Measurements from ENCODE around the gene HSF5. TPM values are rescaled to one million over a fixed set of nuclear protein-coding genes. Genes with fewer than 3 reads are reported as not detected.

The HSF5 gene
- polyA plus RNA-seq, 1 experiment: not detected

DNA sequence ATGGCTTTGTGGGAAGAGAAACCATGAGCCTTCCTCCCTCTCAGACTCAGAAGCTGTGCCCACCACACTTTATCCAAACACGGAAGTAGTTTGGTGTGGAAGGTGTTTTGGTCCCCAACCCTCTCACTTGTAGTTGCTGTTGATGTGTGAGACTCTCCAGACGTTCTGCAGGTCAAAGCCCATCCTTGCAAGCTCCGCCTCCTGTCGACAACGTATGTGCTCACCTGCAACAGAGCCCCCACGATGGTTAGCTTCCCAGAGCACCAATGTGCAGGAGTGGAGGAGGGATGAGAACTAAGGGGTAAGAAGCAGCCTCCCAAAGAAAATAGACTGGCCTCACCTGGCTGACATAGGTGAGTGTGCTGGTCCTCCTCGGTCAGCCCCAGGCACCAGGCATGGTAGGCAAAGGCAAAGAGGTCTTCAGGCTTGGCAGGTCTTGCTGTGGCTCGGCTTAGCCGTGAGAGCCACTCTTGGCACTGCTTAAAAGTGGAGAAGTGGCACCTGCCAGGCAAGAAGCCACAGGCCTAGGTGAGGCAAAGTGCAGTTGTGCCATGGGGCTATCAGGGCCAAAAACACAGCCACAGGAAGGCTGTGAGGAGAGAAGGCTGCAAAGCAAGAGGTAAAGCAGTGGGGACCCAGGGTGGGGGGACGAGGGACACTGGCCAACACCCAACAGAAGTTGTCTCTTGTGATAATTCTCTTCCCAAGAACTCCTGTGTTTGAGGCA lies 20.3 kb upstream of the HSF5 start:
- TF ChIP-seq, protein P1, sequence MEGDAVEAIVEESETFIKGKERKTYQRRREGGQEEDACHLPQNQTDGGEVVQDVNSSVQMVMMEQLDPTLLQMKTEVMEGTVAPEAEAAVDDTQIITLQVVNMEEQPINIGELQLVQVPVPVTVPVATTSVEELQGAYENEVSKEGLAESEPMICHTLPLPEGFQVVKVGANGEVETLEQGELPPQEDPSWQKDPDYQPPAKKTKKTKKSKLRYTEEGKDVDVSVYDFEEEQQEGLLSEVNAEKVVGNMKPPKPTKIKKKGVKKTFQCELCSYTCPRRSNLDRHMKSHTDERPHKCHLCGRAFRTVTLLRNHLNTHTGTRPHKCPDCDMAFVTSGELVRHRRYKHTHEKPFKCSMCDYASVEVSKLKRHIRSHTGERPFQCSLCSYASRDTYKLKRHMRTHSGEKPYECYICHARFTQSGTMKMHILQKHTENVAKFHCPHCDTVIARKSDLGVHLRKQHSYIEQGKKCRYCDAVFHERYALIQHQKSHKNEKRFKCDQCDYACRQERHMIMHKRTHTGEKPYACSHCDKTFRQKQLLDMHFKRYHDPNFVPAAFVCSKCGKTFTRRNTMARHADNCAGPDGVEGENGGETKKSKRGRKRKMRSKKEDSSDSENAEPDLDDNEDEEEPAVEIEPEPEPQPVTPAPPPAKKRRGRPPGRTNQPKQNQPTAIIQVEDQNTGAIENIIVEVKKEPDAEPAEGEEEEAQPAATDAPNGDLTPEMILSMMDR (IDR thresholded peaks at IDR 0.05; ENCODE audit: low read depth, low read length): no peak
- H3K4me3 ChIP-seq (ENCODE audit: low read depth, low read length): no peak overlapping the region
- no peak overlapping the region for H3K27ac ChIP-seq (ENCODE audit: low read depth, low read length)
- no peak for DNase-seq (ENCODE audit: low read depth, low spot score)
- H3K9me3 ChIP-seq (ENCODE audit: control insufficient read depth, insufficient read depth, low read length): no peaks in the 10 kb centered on the region
- ChIA-PET CTCF (interaction anchor here (0.6 kb wide), 1 partner anchor 478 kb away, joined by 7 read pairs; no protein-coding TSS in a partner anchor), POLR2A (no interaction called here)
- H3K27me3 ChIP-seq (ENCODE audit: control insufficient read depth, insufficient read depth, low read length): no peaks in the 10 kb centered on the region

DNA sequence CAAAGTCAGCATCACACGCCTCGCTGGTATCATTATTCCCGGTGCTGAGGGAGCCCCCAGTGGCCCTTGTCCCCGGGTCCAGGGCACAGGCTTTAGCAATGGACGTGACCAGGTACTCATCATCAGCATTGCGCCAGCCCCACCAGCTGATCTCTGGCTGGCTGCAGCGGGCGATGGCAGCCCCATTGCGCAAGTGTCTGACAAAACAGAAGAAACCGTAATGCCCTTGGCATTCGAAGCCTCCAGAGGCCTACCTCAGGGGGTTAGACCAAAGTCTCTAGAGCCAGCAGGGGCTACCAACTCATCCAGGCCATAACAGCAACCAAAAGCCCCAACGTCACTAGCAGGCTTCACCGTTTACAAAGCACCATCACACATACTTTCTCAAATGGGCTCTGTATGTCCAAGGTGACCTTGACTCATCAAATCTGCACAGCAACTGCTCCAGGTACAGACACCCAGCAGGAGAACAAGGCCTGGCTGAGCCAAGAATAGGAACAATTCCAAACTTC lies 19.0 kb upstream of the HSF5 start:
- POLR2A ChIA-PET: interaction anchor here (0.7 to 1.1 kb wide), 2 partner anchors 14 to 124 kb away, joined by 3 to 6 read pairs; no protein-coding TSS in a partner anchor
- no peak for DNase-seq (ENCODE audit: low read depth, low spot score)

DNA sequence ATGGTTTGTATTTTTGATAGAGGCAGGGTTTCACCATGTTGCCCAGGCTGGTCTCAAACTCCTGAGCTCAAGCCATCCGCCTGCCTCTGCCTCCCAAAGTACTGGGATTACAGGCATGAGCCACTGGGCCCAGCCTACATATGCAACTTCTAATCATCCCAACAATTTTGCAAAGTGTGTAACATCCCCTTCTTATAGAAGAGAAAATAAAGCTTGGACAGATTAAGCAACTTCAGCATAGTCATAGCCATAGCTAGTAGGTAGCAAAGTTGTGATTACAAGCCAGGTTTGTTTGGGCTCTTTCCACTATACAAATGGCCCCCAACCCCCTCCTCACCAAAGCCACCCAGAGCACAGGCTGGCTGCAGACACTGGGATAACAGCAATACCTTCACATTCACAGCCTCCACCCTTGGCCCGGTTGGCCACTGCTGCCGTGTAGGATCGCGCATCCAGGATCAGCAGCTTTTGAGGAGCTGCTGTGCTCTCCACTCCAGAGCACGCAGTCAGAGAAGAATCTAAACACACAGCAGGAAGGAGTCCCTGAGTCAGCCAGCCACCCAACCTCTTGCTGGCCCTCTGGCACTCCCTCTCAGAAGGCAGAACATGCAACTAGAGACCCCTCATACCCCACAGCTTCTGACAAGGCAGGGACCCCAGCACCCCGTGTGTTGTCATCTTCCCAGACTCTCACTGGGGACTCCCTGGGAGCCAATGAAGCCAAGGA lies 18.3 kb upstream of the HSF5 start:
- Histone ChIP-seq H3K4me3 (ENCODE audit: low read depth, low read length) (no peak overlapping the region), H3K9me3 (ENCODE audit: control insufficient read depth, insufficient read depth, low read length) (no peaks in the 10 kb centered on the region), H3K27me3 (ENCODE audit: control insufficient read depth, insufficient read depth, low read length) (no peaks in the 10 kb centered on the region), H3K27ac (ENCODE audit: low read depth, low read length) (no peak overlapping the region)
- TF ChIP-seq, protein P1 (IDR thresholded peaks at IDR 0.05; ENCODE audit: low read depth, low read length): no peak
- ChIA-PET POLR2A (interaction anchor here (0.6 to 1.1 kb wide), 2 partner anchors 125 to 1211 kb away, joined by 4 to 6 read pairs; no protein-coding TSS in a partner anchor), CTCF (interaction anchor here (0.8 kb wide), 1 partner anchor 287 kb away, joined by 3 read pairs; the partner anchor contains the start of gene MKS1)
- DNase-seq (ENCODE audit: low read depth, low spot score): no peak

More for the DNA sequence above, 19.0 kb upstream of the HSF5 start:
- H3K27ac ChIP-seq (ENCODE audit: low read depth, low read length): no peak overlapping the region
- no peaks in the 10 kb centered on the region for H3K9me3 ChIP-seq (ENCODE audit: control insufficient read depth, insufficient read depth, low read length)
- CTCF ChIA-PET: no interaction called here
- H3K4me3 ChIP-seq (ENCODE audit: low read depth, low read length): no peak overlapping the region
- TF ChIP-seq, protein P1 (IDR thresholded peaks at IDR 0.05; ENCODE audit: low read depth, low read length): no peak
- no peaks in the 10 kb centered on the region for H3K27me3 ChIP-seq (ENCODE audit: control insufficient read depth, insufficient read depth, low read length)

DNA sequence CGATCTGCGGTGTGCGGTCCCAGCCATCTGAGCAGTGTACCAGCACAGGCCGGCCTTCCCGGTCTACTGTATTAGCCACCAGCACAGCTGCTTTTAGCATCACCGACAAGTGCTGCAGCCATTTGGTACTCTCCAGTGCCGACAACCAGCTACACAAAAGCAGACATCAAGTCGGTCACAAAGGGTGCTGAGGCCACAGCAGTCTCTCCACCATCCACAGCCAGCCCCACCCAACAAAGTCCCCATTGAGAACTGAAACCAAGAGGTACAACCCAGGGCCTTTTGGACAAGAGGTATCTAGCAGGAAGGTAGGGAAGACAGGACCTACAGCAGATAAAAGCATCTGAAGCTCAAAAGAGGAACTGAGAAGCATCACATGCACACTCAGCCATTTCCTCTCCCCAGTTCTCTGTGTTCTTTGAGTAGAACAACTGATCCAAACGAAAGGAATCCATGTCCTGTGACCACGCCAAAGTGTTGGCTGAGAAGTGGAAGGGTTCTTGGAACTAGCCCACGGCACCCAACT lies 16.7 kb upstream of the HSF5 start:
- H3K9me3 ChIP-seq (ENCODE audit: control insufficient read depth, insufficient read depth, low read length): no peaks in the 10 kb centered on the region
- TF ChIP-seq, protein P1 (IDR thresholded peaks at IDR 0.05; ENCODE audit: low read depth, low read length): no peak
- CTCF ChIA-PET: no interaction called here
- POLR2A ChIA-PET: no interaction called here
- no peaks in the 10 kb centered on the region for H3K27me3 ChIP-seq (ENCODE audit: control insufficient read depth, insufficient read depth, low read length)
- H3K4me3 ChIP-seq (ENCODE audit: low read depth, low read length): no peak overlapping the region
- DNase-seq (ENCODE audit: low read depth, low spot score): no peak
- no peak overlapping the region for H3K27ac ChIP-seq (ENCODE audit: low read depth, low read length)
